G401 (cell line): ENCODE measurements around the gene MYO1B. TPM values are rescaled to one million over a fixed set of nuclear protein-coding genes. Genes with fewer than 3 reads are reported as not detected.

Source experiments
- DNase-seq: peaks from one replicate; pipeline ENCODE4 v3.0.0-alpha.2; 2015; ENCODE audit warnings: low spot score
- in situ Hi-C: cut with HindIII; loops from 2 replicates; pipeline ENCODE4 v1.10.0; 2016; ENCODE audit warnings: low sequenced_read_pairs, mixed read lengths
- total RNA-seq: library from RNA; depleted of rRNA; stranded (reverse); fragments of >200 nt; shearing (Covaris generic); gene quantifications from 2 replicates; pipeline ENCODE4 v1.2.3, GENCODE V29; 2014

MYO1B gene
- total RNA-seq, 1 experiment from 2014 or later = not detected

GRCh38 chr2:191287820-191288219, 42.6 kb downstream of the MYO1B start:
- in situ Hi-C loops = no loop called here
- no peak for DNase-seq

GRCh38 chr2:191289049-191289448, 43.8 kb downstream of the MYO1B start:
- DNase-seq = no peak
- in situ Hi-C loops = no loop called here

- in situ Hi-C loops = no loop called here
- no peak for DNase-seq
Observed at GRCh38 chr2:191291471-191291870, 46.3 kb downstream of the MYO1B start.

DNA sequence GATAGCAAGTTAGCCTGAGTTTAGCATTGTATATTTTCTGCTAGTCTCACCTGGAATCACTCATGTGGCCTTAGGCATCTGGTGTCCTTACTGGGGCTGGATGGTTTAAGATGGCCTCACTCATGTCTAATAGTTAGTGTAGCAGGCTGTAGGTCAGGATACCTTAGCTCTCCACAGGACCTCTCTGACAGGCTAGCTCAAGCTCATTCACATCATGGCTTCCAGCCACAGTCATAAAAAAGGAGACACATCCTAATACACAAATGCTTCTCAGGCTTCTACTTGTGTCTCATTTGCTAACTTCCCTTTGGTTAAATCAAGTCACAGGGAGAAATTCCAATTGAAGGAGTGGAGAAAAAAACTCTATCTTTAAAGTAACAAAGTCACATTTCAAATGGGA, 47.7 kb downstream of the MYO1B start:
- no peak for DNase-seq
- in situ Hi-C loops = no loop called here

- no peak for DNase-seq
- in situ Hi-C loops = no loop called here
Observed at GRCh38 chr2:191295088-191295487, 49.9 kb downstream of the MYO1B start.

GRCh38 chr2:191296083-191297006, 51.1 kb downstream of the MYO1B start:
- in situ Hi-C loops = no loop called here

GRCh38 chr2:191297033-191297432, 51.8 kb downstream of the MYO1B start:
- in situ Hi-C loops = no loop called here
- no peak for DNase-seq

More at GRCh38 chr2:191296083-191297006, 51.1 kb downstream of the MYO1B start:
- DNase-seq = no peak

GRCh38 chr2:191298306-191298705, 53.1 kb downstream of the MYO1B start:
- no peak for DNase-seq
- in situ Hi-C loops = no loop called here

GRCh38 chr2:191299010-191299409, 53.8 kb downstream of the MYO1B start:
- DNase-seq = no peak
- in situ Hi-C loops = no loop called here

GRCh38 chr2:191299866-191300265, 54.7 kb downstream of the MYO1B start:
- DNase-seq = no peak
- in situ Hi-C loops = no loop called here

- DNase-seq = no peak
- in situ Hi-C loops = no loop called here
Observed at GRCh38 chr2:191301971-191302370, 56.8 kb downstream of the MYO1B start.

DNA sequence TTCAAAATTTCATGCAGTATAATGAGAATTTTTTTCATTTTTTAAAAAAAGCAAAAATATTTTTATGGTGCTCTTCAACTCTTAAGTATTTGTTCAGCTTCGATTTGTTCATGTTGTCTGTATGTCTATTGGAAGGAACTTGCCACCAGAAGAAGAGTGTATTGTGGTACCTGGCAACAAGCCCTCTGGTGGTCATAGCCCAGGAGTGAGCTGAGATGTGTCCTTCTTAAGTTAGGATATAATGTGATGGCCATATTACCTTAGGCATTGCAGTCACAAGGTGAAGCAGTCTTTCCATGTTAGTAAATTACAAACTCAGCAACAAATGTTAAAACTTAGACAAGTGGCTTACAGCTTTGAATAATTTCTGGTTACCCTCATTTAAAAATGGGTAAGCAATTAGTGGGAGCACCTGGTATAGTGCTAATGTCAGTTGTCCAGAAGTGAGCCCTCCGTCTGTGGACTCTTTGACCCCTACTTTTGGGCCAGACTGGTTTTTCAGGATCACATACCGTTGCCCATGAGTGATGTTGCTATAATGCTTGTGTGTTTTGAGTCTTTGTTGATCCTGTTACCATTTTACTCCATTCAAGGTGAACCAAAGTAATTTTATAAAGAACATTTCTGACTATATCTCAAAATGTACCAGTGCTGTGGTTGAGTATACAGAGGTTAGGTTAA, 57.4 kb downstream of the MYO1B start:
- no peak for DNase-seq
- in situ Hi-C loops = no loop called here

- no peak for DNase-seq
- in situ Hi-C loops = no loop called here
Observed at GRCh38 chr2:191303140-191304005, 58.2 kb downstream of the MYO1B start.

DNA sequence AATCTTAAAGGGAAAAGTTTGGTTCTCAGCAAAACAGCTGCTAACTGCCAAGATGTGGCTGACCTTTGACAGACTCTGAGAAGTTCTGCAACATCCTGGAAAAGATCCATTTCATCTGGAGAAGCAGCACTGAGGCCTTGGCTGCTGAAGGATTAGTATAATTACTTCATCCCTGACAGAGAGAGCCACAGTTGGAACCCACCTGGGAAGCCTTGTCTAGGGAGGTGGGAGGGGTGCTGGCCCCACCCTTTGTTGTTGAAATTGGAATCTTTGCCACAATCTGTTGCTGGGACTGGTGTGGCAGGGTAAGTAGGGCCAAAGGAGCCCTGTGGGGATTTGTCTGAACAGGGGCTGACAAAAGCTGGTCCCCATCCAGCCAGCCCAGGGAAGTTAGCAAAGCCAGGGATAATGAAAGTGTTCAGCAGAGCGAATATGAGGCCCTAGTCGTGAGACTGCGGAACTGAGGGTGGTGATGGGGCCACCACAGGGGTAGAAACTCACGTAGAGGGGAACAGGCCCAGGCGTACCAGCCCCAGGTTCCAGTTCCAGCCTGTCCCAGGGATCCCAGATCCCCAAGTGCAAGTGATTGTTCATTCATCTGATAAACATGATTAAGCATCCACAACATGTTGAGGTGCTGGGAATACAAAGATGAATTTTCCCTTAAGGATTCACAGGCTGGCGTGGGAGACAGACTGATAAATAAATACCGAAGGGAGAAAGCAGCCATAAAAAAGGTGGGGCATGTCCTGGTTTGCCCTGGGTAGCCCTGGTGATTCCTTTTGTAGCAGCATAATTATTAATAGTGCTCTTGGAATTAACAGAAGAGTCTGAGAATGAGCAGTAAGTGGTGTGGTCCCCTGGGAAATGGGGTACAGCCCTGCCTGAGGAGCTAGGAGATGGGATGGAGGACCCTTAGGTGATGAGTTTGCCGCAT, 60.0 kb downstream of the MYO1B start:
- no peak for DNase-seq
- in situ Hi-C loops = no loop called here

GRCh38 chr2:191308026-191308425, 62.8 kb downstream of the MYO1B start:
- DNase-seq = no peak
- in situ Hi-C loops = no loop called here

DNA sequence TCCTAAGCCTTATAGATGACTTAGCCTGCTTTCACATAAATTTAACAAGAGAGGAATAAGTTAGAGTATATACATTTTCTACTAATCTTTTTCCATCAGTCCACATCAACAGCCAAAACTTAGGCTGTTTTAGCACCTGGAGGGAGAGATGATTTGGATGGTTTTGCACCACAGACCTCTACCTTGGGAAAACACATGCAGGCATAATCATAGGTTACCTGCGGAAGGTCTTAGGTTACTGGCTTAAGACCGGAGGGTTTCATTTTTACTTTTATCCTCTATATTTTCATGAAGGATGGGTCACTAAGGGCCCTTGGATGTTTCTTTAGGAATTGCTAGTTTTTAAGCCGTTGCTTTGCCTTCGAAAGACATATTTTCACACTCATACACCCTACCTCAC, 66.0 kb downstream of the MYO1B start:
- in situ Hi-C loops = no loop called here
- no peak for DNase-seq

DNA sequence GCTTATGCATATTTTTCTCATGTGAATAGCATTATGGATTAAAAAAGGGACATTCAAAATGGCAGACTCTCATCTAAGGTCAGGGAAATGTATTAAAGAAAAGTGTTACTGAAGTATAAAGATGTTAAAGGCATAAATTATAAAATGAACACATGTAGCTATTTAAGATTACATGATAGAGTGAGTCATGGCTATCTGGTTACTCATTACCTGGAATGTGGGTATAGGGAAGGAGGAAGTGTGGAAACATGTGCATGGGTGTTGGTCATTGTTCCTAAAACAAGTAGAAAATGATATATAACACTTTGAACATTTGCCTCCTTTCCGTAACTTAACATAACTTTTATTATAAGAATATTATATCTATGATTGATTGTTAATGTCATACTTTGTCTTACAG, 66.4 kb downstream of the MYO1B start:
- in situ Hi-C loops = no loop called here
- no peak for DNase-seq

DNA sequence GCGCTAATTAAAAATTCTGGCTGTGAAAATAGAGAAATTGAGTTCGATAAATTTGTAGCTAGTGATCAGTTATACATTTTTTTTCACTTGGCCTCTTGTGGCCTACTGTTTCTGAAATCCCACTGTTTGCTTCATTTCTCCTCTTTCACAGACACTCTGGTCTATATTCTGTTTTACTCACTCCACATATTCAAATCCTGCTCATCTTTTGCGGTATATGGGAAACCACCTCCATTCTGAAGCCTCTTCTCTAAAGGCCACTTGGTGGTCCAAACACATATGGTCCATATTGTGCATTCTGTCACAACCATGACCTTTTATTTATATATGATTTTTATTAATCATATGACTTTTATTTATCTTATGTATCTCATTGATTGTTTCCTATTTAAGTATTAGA, 67.0 kb downstream of the MYO1B start:
- in situ Hi-C loops = no loop called here
- DNase-seq = no peak

DNA sequence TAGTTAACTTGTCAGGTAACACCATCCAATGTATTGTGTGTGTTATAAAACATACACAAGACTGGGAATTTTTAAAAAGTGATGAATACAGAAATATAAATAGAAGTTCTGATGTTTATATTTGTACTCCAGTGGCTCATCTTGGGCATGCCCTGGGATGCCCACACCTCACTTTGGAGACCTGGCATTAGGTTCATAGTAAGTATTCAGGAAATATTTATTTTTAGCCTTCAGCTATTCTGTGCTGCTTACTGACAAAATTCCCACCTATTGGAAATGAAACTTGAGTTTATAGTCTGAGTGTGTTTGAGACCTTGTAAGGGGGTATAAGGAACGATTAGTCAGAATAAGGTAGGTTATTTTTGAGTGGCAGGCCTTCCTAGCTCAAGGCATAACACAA, 67.5 kb downstream of the MYO1B start:
- in situ Hi-C loops = no loop called here
- DNase-seq = no peak
